ENCODE results near the gene PPHLN1.

Gene PPHLN1

DNA sequence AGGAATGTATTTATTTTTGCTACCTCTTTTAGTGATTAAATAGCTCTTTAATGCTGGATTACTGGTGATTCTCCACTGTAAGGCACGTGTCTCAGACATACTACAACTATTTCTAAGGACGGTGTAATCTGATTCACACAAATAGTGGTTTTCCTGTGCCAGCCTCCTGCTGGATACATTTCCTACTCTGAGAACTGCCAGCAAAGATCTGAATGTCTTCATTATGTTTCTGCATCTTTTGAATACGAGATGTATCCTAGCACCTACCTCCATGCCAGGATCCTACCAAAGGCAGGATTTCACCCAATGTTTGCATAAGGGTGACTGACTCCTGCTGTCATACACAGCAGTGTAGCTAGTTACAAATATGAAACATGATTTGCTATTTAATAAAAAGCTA lies 143.0 kb downstream of the PPHLN1 start:
- Mint-ChIP-seq H3K4me1 (peaks cover 50% of the 10 kb centered on the region), H3K27ac (peak overlapping the region; percentile 76), H3K36me3 (peaks cover 23% of the 10 kb centered on the region), H3K9me3 (no peaks in the 10 kb centered on the region), H3K4me3 (peak overlapping the region; percentile 78), H3K27me3 (no peaks in the 10 kb centered on the region)
- ATAC-seq = peak; percentile 13

- peak; percentile 97 for ATAC-seq
- Mint-ChIP-seq H3K27ac (peak overlapping the region; percentile 89), H3K4me3 (peak overlapping the region; percentile 78), H3K9me3 (no peaks in the 10 kb centered on the region), H3K36me3 (peaks cover 17% of the 10 kb centered on the region), H3K27me3 (no peaks in the 10 kb centered on the region), H3K4me1 (peaks cover 55% of the 10 kb centered on the region)
Measured at GRCh38 chr12:42469355-42470175, 143.6 kb downstream of the PPHLN1 start.

GRCh38 chr12:42472376-42472775 lies 146.4 kb downstream of the PPHLN1 start:
- ATAC-seq = no peak
- Mint-ChIP-seq H3K36me3 (no peaks in the 10 kb centered on the region), H3K4me3 (peak overlapping the region; percentile 9), H3K4me1 (peaks cover 66% of the 10 kb centered on the region), H3K27me3 (no peaks in the 10 kb centered on the region), H3K27ac (peak overlapping the region; percentile 89), H3K9me3 (no peaks in the 10 kb centered on the region)

GRCh38 chr12:42473130-42473529 lies 147.2 kb downstream of the PPHLN1 start:
- no peaks in the 10 kb centered on the region for H3K9me3 Mint-ChIP-seq

GRCh38 chr12:42473561-42473960 lies 147.6 kb downstream of the PPHLN1 start:
- peak overlapping the region; percentile 89 for H3K27ac Mint-ChIP-seq
- no peak for ATAC-seq
- H3K27me3 Mint-ChIP-seq = no peaks in the 10 kb centered on the region
- H3K36me3 Mint-ChIP-seq = no peaks in the 10 kb centered on the region
- H3K4me1 Mint-ChIP-seq = peaks cover 64% of the 10 kb centered on the region
- no peaks in the 10 kb centered on the region for H3K9me3 Mint-ChIP-seq
- H3K4me3 Mint-ChIP-seq = no peak overlapping the region

More at GRCh38 chr12:42473130-42473529, 147.2 kb downstream of the PPHLN1 start:
- Mint-ChIP-seq H3K4me1 (peaks cover 64% of the 10 kb centered on the region), H3K4me3 (no peak overlapping the region), H3K27ac (peak overlapping the region; percentile 89), H3K36me3 (no peaks in the 10 kb centered on the region), H3K27me3 (no peaks in the 10 kb centered on the region)
- no peak for ATAC-seq

DNA sequence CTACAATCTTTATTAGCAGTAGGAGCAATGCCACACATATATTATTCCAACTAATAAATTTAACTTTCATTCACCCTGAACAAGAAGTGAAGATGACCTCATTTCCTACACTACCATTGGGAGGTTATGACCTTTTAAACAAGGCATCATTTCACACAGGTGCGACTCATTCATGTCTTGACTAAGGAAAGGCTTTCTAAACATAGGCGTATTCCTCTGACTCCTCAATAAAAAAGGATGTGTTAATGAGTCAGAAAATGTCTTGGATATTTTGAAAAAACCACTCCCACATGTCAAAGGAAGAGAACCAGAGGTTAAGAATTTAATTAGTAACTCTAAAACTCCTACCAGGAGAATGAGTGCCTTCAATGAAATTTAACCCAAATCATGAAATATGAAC lies 148.4 kb downstream of the PPHLN1 start:
- peaks cover 66% of the 10 kb centered on the region for H3K4me1 Mint-ChIP-seq
- H3K9me3 Mint-ChIP-seq = no peaks in the 10 kb centered on the region
- peak overlapping the region; percentile 72 for H3K27ac Mint-ChIP-seq
- no peaks in the 10 kb centered on the region for H3K27me3 Mint-ChIP-seq
- ATAC-seq = no peak
- H3K36me3 Mint-ChIP-seq = no peaks in the 10 kb centered on the region
- H3K4me3 Mint-ChIP-seq = no peak overlapping the region

- Mint-ChIP-seq H3K27ac (peak overlapping the region; percentile 72), H3K4me3 (peak overlapping the region; percentile 52), H3K36me3 (no peaks in the 10 kb centered on the region), H3K27me3 (no peaks in the 10 kb centered on the region), H3K9me3 (no peaks in the 10 kb centered on the region), H3K4me1 (peaks cover 65% of the 10 kb centered on the region)
- peak; percentile 62 for ATAC-seq
Measured at GRCh38 chr12:42475106-42475505, 149.1 kb downstream of the PPHLN1 start.

DNA sequence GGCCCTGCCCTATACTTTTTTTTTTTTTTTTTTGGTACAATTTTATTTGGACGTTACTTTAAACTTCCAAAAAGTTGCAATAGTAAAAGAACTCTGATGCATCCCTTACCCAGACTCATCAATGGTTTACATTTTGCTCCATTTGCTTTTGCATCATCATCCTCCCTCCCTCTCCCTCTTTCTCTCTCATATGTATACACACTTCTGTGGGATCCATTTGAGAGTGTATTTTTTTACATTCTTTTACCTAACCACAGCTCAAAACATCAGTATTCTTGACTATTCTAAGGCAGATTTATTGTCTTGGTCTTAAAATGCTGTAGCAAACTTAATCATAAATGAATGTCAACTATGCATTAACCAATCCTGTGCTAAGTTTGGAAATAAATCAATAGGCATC lies 152.0 kb downstream of the PPHLN1 start:
- no peaks in the 10 kb centered on the region for H3K9me3 Mint-ChIP-seq

DNA sequence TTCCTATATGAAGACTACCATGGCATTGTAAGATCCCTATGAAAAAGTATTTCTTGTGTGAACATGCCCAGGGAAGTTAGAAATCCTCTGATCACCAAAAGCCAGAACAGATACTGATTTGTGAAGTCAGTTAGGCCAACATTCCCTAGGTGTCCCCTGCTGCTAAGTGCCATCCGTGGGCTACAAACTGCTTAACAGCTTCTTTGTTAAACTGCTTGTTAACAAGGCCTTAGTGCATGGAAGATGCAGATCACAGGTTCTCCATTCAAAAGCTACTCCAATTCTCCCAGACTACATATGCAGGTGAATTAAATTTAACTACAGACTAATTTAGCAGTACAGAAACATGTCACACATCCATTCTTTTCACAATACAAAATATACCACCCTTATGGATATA lies 155.4 kb downstream of the PPHLN1 start:
- Mint-ChIP-seq H3K4me3 (no peak overlapping the region), H3K9me3 (no peaks in the 10 kb centered on the region), H3K27ac (no peak overlapping the region), H3K27me3 (no peaks in the 10 kb centered on the region), H3K4me1 (peaks cover 50% of the 10 kb centered on the region), H3K36me3 (no peaks in the 10 kb centered on the region)
- ATAC-seq = no peak

More for the DNA sequence above, 152.0 kb downstream of the PPHLN1 start:
- no peak overlapping the region for H3K4me3 Mint-ChIP-seq
- no peaks in the 10 kb centered on the region for H3K27me3 Mint-ChIP-seq
- peak overlapping the region; percentile 58 for H3K27ac Mint-ChIP-seq
- ATAC-seq = no peak
- H3K36me3 Mint-ChIP-seq = no peaks in the 10 kb centered on the region
- H3K4me1 Mint-ChIP-seq = peaks cover 60% of the 10 kb centered on the region

- H3K27me3 Mint-ChIP-seq = no peaks in the 10 kb centered on the region
- H3K36me3 Mint-ChIP-seq = no peaks in the 10 kb centered on the region
- ATAC-seq = no peak
- no peaks in the 10 kb centered on the region for H3K9me3 Mint-ChIP-seq
- peak overlapping the region; percentile 92 for H3K27ac Mint-ChIP-seq
- peak overlapping the region; percentile 96 for H3K4me3 Mint-ChIP-seq
- peaks cover 50% of the 10 kb centered on the region for H3K4me1 Mint-ChIP-seq
Measured at GRCh38 chr12:42482041-42482747, 156.2 kb downstream of the PPHLN1 start.

DNA sequence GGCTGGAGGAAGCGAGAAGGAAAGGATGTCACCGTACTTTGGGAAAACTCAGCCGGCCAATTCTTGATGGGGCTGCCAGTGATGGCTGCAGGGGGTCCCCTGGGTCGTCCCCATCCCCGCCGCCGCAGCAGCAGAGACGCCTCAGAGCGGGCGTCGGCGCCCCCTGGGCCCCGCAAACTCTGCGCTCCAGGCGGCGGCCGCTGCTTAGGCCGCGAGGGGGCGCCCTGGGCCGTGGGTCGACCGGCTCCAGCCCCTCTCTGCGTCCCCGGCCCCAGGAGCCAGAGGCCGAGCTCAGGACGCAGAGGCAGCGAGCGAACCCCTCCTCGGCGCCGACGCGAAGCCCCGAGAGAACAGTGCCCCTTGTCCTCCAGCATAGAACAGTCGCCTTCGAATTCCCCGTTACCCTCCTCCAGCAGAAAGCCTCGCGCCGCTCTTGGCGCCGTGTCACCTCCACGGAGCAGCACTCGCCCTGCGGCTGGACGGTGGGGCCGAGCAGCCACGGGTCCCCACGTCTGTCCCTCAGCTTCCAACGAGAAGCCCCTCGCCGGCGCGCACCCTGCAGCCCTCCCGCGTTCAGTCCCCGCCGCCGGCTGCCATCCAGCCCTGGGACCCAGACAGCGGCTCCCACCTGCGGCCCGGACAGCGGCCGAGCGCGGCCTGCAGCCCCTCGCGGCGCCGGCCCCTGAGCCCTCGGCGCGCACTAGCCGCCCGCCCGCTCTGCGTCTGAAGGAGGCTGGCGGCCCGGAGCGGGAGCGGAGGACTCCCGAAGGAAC lies 157.0 kb downstream of the PPHLN1 start:
- no peaks in the 10 kb centered on the region for H3K27me3 Mint-ChIP-seq
- peak overlapping the region; percentile 96 for H3K4me3 Mint-ChIP-seq
- peak; percentile 92 for ATAC-seq
- H3K27ac Mint-ChIP-seq = peak overlapping the region; percentile 92
- no peaks in the 10 kb centered on the region for H3K9me3 Mint-ChIP-seq
- H3K4me1 Mint-ChIP-seq = peaks cover 49% of the 10 kb centered on the region
- no peaks in the 10 kb centered on the region for H3K36me3 Mint-ChIP-seq

GRCh38 chr12:42483521-42483790 lies 157.5 kb downstream of the PPHLN1 start:
- ATAC-seq = peak; percentile 63
- no peaks in the 10 kb centered on the region for H3K36me3 Mint-ChIP-seq
- H3K27me3 Mint-ChIP-seq = no peaks in the 10 kb centered on the region
- H3K27ac Mint-ChIP-seq = peak overlapping the region; percentile 92
- peak overlapping the region; percentile 96 for H3K4me3 Mint-ChIP-seq
- H3K4me1 Mint-ChIP-seq = peaks cover 44% of the 10 kb centered on the region
- H3K9me3 Mint-ChIP-seq = no peaks in the 10 kb centered on the region

DNA sequence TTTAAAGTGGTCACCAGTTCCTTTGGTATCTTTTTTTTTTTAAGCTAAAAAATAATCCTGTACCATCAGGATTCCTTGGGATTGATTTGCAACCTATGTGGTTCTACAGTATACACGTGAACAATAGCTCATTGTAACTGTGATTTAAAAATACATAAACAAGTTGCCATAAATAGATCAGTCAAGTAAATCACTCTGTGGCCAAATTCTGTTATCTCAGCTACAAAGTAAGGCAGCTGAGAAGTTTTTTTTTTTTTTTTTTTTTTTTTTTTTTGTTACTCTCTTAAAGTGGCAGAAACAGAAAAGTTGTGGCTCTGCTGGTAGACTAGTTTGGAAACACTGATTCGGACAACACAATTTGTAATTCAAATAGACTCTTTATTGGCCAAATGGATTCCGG lies 159.0 kb downstream of the PPHLN1 start:
- Mint-ChIP-seq H3K4me1 (peaks cover 32% of the 10 kb centered on the region), H3K9me3 (no peaks in the 10 kb centered on the region), H3K27me3 (no peaks in the 10 kb centered on the region), H3K4me3 (no peak overlapping the region), H3K27ac (no peak overlapping the region), H3K36me3 (no peaks in the 10 kb centered on the region)
- no peak for ATAC-seq

GRCh38 chr12:42485823-42486222 lies 159.9 kb downstream of the PPHLN1 start:
- Mint-ChIP-seq H3K27me3 (no peaks in the 10 kb centered on the region), H3K4me1 (peaks cover 25% of the 10 kb centered on the region), H3K27ac (no peak overlapping the region), H3K36me3 (no peaks in the 10 kb centered on the region), H3K4me3 (no peak overlapping the region), H3K9me3 (no peaks in the 10 kb centered on the region)
- no peak for ATAC-seq

DNA sequence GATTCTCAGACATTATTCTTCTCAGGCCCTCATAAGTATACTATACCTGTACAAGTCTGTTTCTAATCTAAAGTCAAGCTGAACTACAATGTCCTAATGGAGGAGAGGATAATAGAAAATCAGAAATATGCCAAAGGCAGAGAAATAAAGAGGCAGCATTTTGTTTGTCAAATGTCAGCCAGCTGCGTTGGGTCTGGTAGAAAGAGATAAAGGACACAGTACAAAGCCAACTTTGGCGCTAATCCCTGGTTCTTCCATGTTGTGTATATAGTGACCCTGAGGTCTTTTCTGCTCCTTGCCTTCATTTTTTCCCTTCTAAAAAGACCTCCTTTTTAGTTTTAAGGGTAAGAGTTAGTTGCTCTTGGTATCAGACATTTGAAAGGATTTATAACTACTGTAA lies 160.4 kb downstream of the PPHLN1 start:
- no peaks in the 10 kb centered on the region for H3K9me3 Mint-ChIP-seq
- no peaks in the 10 kb centered on the region for H3K27me3 Mint-ChIP-seq
- ATAC-seq = no peak
- no peak overlapping the region for H3K4me3 Mint-ChIP-seq
- H3K27ac Mint-ChIP-seq = no peak overlapping the region
- no peaks in the 10 kb centered on the region for H3K36me3 Mint-ChIP-seq
- H3K4me1 Mint-ChIP-seq = peaks cover 20% of the 10 kb centered on the region
